Measurements from ENCODE around the gene CD180. TPM values are rescaled to one million over a fixed set of nuclear protein-coding genes. Genes with fewer than 3 reads are reported as not detected.
A peak's percentile ranks its signal among the peaks of the same experiment; 100 is the strongest.
"Not testable (repeated sequence)": the region's sequence is repeated elsewhere in the genome, so short reads cannot be mapped to it uniquely, and the experiment has no call there.

The CD180 gene
- total RNA-seq, 1 experiment from 2014 or later, result not detected

DNA sequence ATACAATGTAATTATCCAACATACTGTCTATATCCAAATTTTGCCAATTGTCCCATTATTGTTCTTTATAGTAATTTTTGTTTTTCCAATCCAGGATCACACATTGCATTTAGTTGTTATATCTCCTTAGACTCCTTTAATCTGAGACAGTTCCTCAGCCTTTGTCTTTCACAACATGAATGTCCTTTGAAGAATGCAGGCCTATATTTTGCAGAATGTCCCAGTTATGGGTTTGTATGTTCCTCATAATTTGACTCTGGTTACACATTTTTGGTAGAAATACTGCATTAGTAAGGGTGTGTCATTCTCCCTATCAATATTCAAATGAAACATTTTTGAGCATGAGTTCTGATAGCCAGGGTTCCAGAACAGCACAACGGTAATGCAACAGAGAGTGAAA, 6.7 kb downstream of the CD180 start:
- DNase-seq (ENCODE audit: low read depth), result no peak

DNA sequence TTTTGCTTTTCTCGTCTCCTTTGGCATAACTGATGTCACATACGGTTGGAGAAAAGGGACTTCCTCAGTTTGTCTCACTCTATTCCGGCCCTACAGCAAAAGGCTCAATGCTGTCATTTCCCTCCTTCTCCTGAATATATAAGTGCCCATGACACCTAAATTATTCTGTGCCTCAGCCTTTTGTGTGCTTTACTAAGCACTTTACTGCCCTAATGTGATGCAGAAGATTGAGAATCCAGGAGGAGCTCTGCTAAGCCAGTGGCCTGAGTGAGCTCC, 7.6 kb downstream of the CD180 start:
- DNase-seq (ENCODE audit: low read depth), result no peak

DNA sequence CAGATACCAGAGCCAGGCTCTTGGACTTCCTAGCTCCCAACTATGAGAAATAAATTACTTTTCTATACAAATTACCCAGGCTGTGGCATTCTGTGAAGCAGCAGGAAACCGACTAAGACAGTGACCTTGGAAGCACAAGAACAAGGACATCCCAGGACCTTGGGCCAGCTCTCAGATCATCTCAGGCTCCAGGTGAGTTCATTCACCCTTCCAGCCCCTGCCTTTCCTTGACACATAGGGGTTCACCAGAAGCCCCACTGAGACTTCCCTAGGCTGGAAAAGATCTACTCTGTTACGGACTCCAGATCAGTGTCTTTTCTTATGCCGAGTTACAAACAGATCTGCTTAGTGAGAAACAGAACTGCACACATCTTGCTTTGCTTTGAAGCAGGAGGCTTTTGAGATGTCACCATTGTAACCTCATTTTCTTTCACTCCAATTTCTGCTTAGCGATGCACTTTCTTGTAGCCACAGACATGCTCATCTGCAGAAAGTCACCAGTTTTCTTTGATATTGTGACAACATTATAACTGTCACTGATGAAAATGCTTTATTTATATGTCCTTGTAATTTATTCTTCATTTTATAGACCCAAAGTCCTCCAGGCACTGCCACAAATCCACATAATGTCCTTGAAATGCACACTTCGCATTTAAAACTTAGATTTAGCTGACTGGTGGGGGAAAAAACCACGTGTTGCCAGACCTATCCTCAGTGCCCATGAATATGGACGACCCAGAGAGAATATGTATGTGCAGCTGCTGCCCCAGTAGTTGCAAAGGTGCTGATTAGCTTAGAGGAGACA, 8.1 kb downstream of the CD180 start:
- no peak for DNase-seq (ENCODE audit: low read depth)

DNA sequence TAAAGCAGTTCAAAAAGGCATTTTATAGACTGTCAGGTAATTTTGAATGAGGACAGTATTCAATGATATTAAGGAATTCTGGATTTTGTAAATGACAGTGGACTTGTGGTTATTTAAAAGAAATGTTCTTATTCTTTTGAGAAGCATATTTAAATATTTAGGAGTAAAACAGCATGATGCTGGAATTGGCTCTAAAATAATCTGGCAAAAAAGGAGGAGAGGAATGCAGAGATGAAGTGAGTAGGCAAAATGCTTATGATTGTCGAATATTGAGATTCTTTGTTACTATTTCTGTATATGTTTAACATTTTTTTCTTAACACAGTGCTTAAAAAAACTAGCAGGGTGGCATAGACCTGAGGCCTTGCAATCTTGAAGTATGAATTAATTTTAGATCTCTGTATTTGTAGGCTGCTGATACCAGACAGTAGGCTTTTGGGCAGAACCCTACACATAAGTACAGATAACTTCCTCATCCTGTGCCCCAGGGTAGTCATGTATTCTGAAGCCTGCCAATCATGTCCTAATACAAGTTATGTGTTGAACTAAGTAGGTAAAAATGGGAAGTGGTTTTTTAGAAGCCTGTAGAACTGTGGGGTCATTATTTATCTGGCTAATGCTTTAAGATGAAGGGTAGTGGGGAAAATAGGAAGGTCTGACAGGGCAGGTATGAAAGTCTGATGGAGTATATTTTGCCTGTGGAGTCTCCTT, 9.4 kb downstream of the CD180 start:
- DNase-seq (ENCODE audit: low read depth), result no peak

DNA sequence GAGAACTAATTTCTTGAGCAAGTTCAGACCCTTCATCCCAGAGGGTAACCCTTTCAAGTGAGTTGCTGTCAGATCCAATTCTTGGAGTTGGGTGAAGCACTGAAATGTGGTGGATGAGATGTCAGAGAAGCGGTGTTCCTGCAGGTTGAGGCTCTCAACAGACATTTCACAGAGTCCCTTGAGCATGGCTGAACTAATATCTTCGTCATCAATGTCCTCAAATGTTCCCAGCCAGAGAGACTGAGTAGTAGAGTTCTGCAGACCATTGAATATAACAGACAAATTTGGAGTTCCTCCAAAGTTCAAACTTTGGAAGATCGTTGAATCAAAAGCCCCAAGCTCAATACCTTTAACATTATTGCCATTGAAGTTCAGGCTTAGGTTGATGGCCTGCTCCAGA, 12.7 kb downstream of the CD180 start:
- no peak for DNase-seq (ENCODE audit: low read depth)

DNA sequence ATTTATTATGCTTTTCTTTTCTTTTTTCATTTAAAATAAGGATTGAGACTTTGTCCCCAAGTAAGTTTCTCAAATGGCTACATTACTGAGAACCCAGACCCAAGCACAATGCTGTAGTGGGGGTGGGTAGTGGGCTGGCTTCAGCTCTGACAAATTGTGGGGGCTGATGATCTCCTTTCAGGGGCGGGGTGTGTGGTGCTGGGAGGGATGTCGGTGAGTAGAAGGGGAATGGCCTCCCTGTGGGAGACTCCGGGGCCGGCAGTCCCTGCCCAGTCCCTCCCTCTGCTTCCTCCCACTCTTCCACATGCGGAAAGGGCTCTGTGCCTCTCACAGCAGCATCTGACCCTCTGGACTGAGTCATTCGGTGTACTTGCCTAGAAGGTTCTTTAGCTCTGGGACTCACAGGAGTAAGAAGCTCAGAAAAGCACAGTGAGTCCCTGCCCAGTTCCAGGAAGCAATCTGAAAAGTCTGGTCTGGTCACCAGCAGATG, 14.3 kb downstream of the CD180 start:
- peak; percentile 86 for DNase-seq (ENCODE audit: low read depth)

DNA sequence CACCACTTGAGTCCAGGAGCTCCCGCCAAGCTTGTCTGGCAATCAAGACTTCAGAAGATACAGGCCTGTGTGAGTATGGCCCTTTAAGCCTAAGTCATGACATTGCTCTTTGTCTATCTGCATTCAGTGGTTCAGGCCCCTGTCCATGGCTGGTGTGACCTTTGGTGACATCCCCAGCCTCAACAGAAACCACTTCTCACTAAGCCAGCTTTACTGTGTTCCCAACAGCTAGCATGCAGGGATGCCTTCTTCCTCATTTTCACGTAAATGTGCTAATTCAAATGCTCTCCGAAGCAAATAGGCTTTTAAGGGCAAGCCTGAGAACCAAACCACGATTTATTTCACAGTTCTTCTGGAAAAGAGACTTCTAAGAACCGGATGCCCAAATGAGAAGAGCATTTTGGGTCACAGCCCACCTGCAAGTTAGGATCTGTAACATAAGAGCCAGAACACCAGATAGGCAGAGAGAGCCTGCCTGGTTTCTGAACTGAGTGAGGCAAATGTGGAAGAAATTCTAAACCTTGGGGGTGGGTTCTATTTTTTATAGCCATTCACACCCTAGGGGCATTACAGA, 14.9 kb downstream of the CD180 start:
- DNase-seq (ENCODE audit: low read depth), result no peak

DNA sequence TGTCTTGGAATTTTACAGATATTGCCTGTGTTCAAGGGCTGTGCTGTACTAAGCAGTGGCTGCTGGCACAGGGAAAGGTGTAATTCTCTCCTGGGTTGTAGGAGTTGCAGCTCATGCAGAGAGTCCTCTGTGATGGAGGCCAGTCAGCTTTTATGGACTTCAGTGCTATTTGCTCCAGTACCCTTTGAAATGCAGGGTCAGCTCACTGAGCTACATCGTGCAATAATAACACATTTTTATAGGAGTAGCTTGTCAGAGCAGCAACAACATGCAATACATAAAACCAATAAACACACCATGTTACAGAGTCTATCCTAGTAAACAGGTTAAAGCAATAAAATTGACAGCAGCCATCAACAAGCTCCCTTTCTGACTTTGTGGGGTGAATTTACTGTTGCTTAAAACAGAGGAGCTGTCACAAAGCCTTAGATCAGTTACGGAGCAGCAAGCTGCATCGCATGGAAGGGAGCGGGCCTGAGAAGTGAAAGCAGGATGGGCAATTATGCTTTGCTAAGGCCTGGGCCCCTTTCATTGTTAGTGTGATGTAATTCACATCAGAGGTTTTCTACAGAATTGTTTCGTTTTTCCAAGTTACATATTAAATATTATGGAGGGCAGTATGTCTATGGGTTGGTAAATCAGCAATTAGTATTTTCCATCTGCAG, 16.8 kb downstream of the CD180 start:
- DNase-seq (ENCODE audit: low read depth), result no peak

DNA sequence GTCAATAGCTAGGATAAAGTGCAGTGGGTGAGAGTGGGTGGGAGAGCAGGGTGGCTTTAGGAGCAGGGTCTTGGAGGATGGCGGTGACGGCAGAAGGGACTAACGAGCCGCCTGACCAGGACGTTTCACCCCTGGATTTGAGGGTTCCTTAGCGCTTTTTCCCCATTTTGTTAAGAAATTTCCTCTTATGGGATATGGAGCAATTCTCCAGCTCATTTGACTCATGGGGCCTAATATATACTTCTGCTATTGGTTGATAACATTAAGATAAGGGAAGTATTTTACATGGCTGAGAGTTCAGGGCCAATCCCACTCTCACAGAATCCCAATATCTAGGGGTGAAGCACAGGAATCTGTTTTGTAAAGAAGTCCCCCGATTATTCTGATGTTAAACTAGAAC, 17.6 kb downstream of the CD180 start:
- no peak for DNase-seq (ENCODE audit: low read depth)

DNA sequence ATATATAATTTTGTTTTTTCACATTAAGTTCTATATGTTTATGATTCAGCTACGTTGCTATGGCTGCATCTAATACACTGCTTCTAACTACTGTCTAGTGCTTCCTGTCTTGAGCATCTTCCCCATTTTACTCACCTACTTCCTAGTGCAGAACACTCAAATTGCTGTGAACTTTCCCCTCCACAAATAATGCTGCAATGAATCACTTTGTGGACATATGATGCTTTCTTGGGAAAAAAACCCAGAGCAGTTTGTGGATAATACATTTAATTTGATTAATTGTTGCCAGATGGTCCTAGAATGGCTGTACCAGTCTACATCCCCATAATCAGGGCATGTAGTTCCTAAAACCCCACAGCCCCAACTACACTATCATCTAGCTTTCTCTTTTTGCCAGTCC, 18.5 kb downstream of the CD180 start:
- DNase-seq (ENCODE audit: low read depth), result peak; percentile 62

DNA sequence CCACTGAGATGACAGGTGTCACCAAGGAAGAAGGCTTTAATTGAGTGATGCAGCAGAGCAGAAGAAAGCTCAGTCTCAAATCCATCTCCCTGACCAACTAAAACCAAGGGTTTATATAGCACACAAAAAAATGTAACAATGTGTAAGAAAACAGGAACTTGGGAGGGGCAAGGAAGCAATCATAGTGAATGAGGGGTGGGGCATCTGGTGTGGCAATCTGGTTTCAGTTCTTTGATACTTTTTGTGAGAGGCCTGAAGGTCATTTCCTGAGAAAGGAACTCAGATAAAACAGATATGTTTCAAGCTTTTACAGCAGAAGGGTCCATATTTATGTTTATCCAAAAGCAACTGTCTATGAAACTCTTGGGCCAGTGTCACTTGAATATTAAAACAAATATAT, 19.7 kb downstream of the CD180 start:
- no peak for DNase-seq (ENCODE audit: low read depth)

DNA sequence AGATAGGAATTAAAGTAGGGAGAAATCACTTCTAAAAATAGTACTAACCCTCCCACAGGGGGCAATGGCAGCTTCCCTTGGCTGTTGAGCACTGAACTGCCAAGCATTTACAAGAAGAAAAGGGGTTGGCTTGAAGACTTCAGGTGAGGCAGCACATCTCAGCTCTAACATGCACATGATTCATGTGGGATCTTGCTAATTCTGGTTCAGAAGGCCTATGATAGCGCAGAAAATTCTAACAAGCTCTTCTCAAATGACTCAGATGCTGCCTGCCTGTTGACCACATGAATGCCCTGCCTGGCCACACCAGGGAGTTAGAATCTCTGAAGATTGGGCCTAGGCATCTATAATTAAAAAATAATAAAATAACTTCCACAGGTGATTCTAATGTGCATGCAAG, 22.6 kb downstream of the CD180 start:
- peak; percentile 29 for DNase-seq (ENCODE audit: low read depth)

DNA sequence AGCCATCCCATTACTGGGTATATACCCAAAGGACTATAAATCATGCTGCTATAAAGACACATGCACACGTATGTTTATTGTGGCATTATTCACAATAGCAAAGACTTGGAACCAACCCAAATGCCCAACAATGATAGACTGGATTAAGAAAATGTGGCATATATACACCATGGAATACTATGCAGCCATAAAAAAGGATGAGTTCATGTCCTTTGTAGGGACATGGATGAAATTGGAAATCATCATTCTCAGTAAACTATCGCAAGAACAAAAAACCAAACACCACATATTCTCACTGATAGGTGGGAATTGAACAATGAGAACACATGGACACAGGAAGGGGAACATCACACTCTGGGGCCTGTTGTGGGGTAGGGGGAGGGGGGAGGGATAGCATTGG, 23.2 kb downstream of the CD180 start:
- DNase-seq (ENCODE audit: low read depth), result not testable (repeated sequence)

DNA sequence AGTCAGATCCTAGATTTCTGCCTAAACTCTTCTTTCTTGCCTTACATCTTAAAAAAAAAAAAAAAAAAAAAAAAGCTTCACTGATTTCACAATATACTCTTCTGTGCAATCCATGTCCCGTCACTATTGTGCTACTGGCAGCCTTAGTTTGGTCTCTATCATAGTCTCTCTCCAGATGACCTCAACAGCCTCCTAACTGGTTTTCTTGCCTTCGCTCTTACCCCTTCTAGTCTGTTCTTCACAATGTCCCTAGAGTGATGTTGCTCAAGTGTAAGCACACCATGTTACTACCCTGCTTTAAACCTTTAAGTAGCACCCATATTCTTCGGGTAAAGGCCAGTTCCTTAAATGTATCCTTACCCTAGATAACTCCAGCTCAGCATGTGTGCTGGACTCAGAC, 25.8 kb downstream of the CD180 start:
- DNase-seq (ENCODE audit: low read depth), result no peak

DNA sequence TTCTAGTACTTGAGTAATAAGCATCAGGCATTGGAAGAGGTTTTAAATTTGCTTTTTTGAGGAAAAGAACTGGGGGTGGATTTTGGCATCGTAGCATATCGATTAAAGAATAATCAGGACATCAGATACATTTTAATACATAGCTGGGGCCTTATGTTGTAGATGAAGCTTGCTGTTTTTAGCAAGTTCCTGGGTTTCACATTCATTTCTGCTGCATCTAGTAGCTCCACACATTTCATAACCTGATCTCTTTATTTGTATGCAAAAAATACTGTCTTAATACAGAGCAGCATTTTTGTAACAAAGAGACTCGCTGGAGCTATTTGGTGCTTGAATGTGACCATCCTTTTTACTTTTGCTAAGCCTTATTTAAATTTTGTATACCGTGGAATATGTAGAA, 28.5 kb downstream of the CD180 start:
- DNase-seq (ENCODE audit: low read depth), result no peak

DNA sequence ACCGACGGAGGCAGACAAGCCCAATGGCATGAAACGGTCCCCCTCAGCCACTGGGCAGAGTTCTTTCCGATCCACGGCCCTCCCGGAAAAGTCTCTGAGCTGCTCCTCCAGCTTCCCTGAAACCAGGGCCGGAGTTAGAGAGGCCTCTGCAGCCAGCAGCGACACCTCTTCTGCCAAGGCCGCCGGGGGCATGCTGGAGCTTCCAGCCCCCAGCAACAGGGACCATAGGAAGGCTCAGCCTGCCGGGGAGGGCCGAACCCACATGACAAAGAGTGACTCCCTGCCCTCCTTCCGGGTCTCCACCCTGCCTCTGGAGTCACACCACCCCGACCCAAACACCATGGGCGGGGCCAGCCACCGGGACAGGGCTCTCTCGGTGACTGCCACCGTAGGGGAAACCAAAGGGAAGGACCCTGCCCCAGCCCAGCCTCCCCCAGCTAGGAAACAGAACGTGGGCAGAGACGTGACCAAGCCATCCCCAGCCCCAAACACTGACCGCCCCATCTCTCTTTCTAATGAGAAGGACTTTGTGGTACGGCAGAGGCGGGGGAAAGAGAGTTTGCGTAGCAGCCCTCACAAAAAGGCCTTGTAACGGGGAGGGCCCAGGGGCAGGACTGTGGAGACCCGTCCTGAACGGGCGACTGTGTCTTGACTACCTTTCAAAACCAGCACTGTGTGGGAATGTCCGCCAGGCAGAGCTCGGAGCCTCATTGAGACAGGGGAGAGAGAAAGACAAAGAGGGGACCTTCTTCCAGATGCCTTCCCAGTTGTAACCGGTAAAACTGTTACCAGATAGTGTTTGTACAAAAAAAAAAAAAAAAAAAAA, 29.9 kb downstream of the CD180 start:
- DNase-seq (ENCODE audit: low read depth), result no peak

DNA sequence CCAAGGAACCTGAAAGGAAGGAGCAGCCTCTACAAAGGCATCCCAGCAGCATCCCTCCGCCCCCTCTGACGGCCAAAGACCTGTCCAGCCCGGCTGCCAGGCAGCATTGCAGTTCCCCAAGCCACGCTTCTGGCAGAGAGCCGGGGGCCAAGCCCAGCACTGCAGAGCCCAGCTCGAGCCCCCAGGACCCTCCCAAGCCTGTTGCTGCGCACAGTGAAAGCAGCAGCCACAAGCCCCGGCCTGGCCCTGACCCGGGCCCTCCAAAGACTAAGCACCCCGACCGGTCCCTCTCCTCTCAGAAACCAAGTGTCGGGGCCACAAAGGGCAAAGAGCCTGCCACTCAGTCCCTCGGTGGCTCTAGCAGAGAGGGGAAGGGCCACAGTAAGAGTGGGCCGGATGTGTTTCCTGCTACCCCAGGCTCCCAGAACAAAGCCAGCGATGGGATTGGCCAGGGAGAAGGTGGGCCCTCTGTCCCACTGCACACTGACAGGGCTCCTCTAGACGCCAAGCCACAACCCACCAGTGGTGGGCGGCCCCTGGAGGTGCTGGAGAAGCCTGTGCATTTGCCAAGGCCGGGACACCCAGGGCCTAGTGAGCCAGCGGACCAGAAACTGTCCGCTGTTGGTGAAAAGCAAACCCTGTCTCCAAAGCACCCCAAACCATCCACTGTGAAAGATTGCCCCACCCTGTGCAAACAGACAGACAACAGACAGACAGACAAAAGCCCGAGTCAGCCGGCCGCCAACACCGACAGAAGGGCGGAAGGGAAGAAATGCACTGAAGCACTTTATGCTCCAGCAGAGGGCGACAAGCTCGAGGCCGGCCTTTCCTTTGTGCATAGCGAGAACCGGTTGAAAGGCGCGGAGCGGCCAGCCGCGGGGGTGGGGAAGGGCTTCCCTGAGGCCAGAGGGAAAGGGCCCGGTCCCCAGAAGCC, 30.8 kb downstream of the CD180 start:
- no peak for DNase-seq (ENCODE audit: low read depth)

DNA sequence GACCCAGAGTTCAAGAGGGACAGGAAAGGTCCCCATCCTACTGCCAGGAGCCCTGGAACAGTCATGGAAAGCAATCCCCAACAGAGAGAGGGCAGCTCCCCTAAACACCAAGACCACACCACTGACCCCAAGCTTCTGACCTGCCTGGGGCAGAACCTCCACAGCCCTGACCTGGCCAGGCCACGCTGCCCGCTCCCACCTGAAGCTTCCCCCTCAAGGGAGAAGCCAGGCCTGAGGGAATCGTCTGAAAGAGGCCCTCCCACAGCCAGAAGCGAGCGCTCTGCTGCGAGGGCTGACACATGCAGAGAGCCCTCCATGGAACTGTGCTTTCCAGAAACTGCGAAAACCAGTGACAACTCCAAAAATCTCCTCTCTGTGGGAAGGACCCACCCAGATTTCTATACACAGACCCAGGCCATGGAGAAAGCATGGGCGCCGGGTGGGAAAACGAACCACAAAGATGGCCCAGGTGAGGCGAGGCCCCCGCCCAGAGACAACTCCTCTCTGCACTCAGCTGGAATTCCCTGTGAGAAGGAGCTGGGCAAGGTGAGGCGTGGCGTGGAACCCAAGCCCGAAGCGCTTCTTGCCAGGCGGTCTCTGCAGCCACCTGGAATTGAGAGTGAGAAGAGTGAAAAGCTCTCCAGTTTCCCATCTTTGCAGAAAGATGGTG, 31.6 kb downstream of the CD180 start:
- DNase-seq (ENCODE audit: low read depth), result no peak

DNA sequence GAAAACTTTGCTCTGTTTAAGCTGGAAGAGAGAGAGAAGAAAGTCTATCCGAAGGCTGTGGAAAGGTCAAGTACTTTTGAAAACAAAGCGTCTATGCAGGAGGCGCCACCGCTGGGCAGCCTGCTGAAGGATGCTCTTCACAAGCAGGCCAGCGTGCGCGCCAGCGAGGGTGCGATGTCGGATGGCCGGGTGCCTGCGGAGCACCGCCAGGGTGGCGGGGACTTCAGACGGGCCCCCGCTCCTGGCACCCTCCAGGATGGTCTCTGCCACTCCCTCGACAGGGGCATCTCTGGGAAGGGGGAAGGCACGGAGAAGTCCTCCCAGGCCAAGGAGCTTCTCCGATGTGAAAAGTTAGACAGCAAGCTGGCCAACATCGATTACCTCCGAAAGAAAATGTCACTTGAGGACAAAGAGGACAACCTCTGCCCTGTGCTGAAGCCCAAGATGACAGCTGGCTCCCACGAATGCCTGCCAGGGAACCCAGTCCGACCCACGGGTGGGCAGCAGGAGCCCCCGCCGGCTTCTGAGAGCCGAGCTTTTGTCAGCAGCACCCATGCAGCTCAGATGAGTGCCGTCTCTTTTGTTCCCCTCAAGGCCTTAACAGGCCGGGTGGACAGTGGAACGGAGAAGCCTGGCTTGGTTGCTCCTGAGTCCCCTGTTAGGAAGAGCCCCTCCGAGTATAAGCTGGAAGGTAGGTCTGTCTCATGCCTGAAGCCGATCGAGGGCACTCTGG, 32.6 kb downstream of the CD180 start:
- no peak for DNase-seq (ENCODE audit: low read depth)

Data from LHCN-M2 (cell line).